A673 (cell line): Measurements from ENCODE around the gene ANKRD44. TPM values are rescaled to one million over a fixed set of nuclear protein-coding genes. Genes with fewer than 3 reads are reported as not detected.

Source experiments
- BruUV-seq: library from RNA; stranded (reverse); fragments of 400-500 nt; replicated peaks from 2 replicates; lab custom pipeline; 2021; lab: Mats Ljungman, UMichigan
- CTCF ChIA-PET: fragments of 300-600 bp; sonication (Branson Sonifier 250); formaldehyde crosslinking; loops from one replicate; lab custom pipeline; 2022; ENCODE audit warnings: antibody characterized with exemption; lab: Charles Lee
- POLR2A ChIA-PET: fragments of 300-600 bp; sonication (Branson Sonifier 250); formaldehyde crosslinking; loops from one replicate; lab custom pipeline; 2022; ENCODE audit warnings: antibody characterized with exemption; ENCODE audit not compliant: low non-redundant PET; lab: Charles Lee
- DNase-seq: peaks from one replicate; pipeline ENCODE4 v3.0.0-alpha.2; 2015; ENCODE audit warnings: low spot score
- H3K27ac ChIP-seq: fragments of 200-600 bp; sonication (generic); 2 replicates; pipeline ENCODE4 v1.5.1; 2016; ENCODE audit warnings: mixed run types, low read depth, mild to moderate bottlenecking, mixed read lengths, antibody characterized with exemption, low read length; ENCODE audit not compliant: poor library complexity, severe bottlenecking
- H3K27me3 ChIP-seq: fragments of 200-600 bp; sonication (generic); replicated peaks from 2 replicates; pipeline ENCODE4 v1.6.1; 2017; ENCODE audit warnings: mixed run types, low read depth, mild to moderate bottlenecking, mixed read lengths, antibody characterized with exemption, low read length; ENCODE audit not compliant: insufficient read depth, poor library complexity
- H3K36me3 ChIP-seq: fragments of 200-600 bp; sonication (generic); 2 replicates; pipeline ENCODE4 v1.6.1; 2016; ENCODE audit warnings: mixed run types, mild to moderate bottlenecking, mixed read lengths, antibody characterized with exemption, low read length; ENCODE audit not compliant: insufficient read depth, poor library complexity, severe bottlenecking
- H3K4me1 ChIP-seq: fragments of 200-600 bp; sonication (generic); 2 replicates; pipeline ENCODE4 v1.6.1; 2017; ENCODE audit warnings: mixed run types, mild to moderate bottlenecking, mixed read lengths, antibody characterized with exemption, low read length; ENCODE audit not compliant: insufficient read depth, poor library complexity, severe bottlenecking
- H3K4me3 ChIP-seq: fragments of 200-600 bp; sonication (generic); 2 replicates; pipeline ENCODE4 v1.5.1; 2016; ENCODE audit warnings: low read depth, mixed run types, mild to moderate bottlenecking, mixed read lengths, low read length; ENCODE audit not compliant: poor library complexity, severe bottlenecking
- H3K9me3 ChIP-seq: fragments of 200-600 bp; sonication (generic); 2 replicates; pipeline ENCODE4 v1.6.1; 2016; ENCODE audit warnings: mixed run types, low read depth, mild to moderate bottlenecking, mixed read lengths, antibody characterized with exemption, low read length; ENCODE audit not compliant: poor library complexity, severe bottlenecking
- CTCF ChIP-seq: fragments of 300-800, 200-600 bp; sonication (generic); conservative IDR thresholded peaks from 2 replicates; pipeline ENCODE4 v1.5.1; 2017; ENCODE audit warnings: low read depth, mild to moderate bottlenecking, antibody characterized with exemption, low read length, moderate library complexity, mixed read lengths
- EZH2 ChIP-seq: fragments of 200-600 bp; sonication (generic); IDR thresholded peaks from 2 replicates; pipeline ENCODE4 v1.6.1; 2017; ENCODE audit warnings: borderline replicate concordance, low read depth, mild to moderate bottlenecking, mixed read lengths, antibody characterized with exemption, low read length; ENCODE audit not compliant: poor library complexity, severe bottlenecking
- intact Hi-C: fragments of 100-400 bp; cut with micrococcal nuclease; formaldehyde crosslinking; loops from one replicate; pipeline ENCODE4 v1.10.0; 2022; ENCODE audit not compliant: unreplicated experiment
- total RNA-seq: library from RNA; stranded (reverse); gene quantifications from 2 replicates; pipeline ENCODE4 v1.2.3, GENCODE V29; 2021

Gene ANKRD44
- total RNA-seq, 1 experiment from 2014 or later, result 17.0 TPM

- intact Hi-C loops, result no loop called here
- H3K27me3 ChIP-seq, result no peaks in the 10 kb centered on the region
- H3K9me3 ChIP-seq, result no peaks in the 10 kb centered on the region
- no peaks in the 10 kb centered on the region for H3K4me1 ChIP-seq
- no peak for DNase-seq
- H3K4me3 ChIP-seq, result no peak overlapping the region
- POLR2A ChIA-PET, result no interaction called here
- no peaks in the 10 kb centered on the region for H3K36me3 ChIP-seq
- CTCF ChIA-PET, result no interaction called here
- BruUV-seq, result no TSS peak
- TF ChIP-seq EZH2, result no peak
- 0 out of 2 replicates have a peak, but pooled peaks have one; percentile 18 for TF ChIP-seq CTCF
- no peak overlapping the region for H3K27ac ChIP-seq
These were observed 272.6 kb downstream of the ANKRD44 start for GRCh38 chr2:197037863-197038398.

- no peaks in the 10 kb centered on the region for H3K9me3 ChIP-seq
- no peak overlapping the region for H3K27ac ChIP-seq
- H3K27me3 ChIP-seq, result no peaks in the 10 kb centered on the region
- intact Hi-C loops, result no loop called here
- no peak overlapping the region for H3K4me3 ChIP-seq
- no peaks in the 10 kb centered on the region for H3K4me1 ChIP-seq
- BruUV-seq, result no TSS peak
- POLR2A ChIA-PET, result no interaction called here
- CTCF ChIA-PET, result no interaction called here
- no peaks in the 10 kb centered on the region for H3K36me3 ChIP-seq
- no peak for TF ChIP-seq EZH2
- TF ChIP-seq CTCF, result no peak
- no peak for DNase-seq
These were observed 275.6 kb downstream of the ANKRD44 start for GRCh38 chr2:197035002-197035401.

GRCh38 chr2:197034292-197034691, 276.3 kb downstream of the ANKRD44 start:
- Histone ChIP-seq H3K27me3 (no peaks in the 10 kb centered on the region), H3K36me3 (no peaks in the 10 kb centered on the region), H3K9me3 (no peaks in the 10 kb centered on the region), H3K27ac (no peak overlapping the region), H3K4me1 (no peaks in the 10 kb centered on the region), H3K4me3 (no peak overlapping the region)
- ChIA-PET CTCF (no interaction called here), POLR2A (no interaction called here)
- intact Hi-C loops, result no loop called here
- no peak for DNase-seq
- no TSS peak for BruUV-seq
- TF ChIP-seq EZH2 (no peak), CTCF (no peak)
